Neural cell (in vitro differentiated cells): ENCODE results near the gene OR5AK2. TPM values are rescaled to one million over a fixed set of nuclear protein-coding genes. Genes with fewer than 3 reads are reported as not detected.

Source experiments
- H2AFZ ChIP-seq: fragments of 200-600, 300-800 bp; sonication (generic), shearing (Covaris generic); 2 replicates; pipeline ENCODE4 v1.6.0; 2014; ENCODE audit warnings: low read depth, mild to moderate bottlenecking, antibody characterized with exemption, low read length, moderate library complexity
- H3F3A ChIP-seq: fragments of 200-600 bp; shearing (Covaris generic); 2 replicates; pipeline ENCODE4 v1.6.1; 2016; ENCODE audit warnings: mild to moderate bottlenecking, moderate library complexity, mixed read lengths, antibody characterized with exemption, low read length; ENCODE audit not compliant: insufficient read depth, poor library complexity, severe bottlenecking
- H3K27ac ChIP-seq: fragments of 200-600, 300-800 bp; sonication (generic), shearing (Covaris generic); 2 replicates; pipeline ENCODE4 v1.5.1; 2014; ENCODE audit warnings: mild to moderate bottlenecking, low read length, moderate library complexity
- H3K27me3 ChIP-seq: fragments of 300-800, 200-600 bp; sonication (generic), shearing (Covaris generic); 2 replicates; pipeline ENCODE4 v1.6.0; 2014; ENCODE audit warnings: mild to moderate bottlenecking, low read depth, low read length, moderate library complexity; ENCODE audit not compliant: insufficient read depth
- H3K36me3 ChIP-seq: fragments of 300-800, 200-600 bp; sonication (generic), shearing (Covaris generic); 2 replicates; pipeline ENCODE4 v1.5.1; 2014; ENCODE audit warnings: mild to moderate bottlenecking, antibody characterized with exemption, low read length, moderate library complexity; ENCODE audit not compliant: insufficient read depth
- H3K4me2 ChIP-seq: fragments of 300-800, 200-600 bp; sonication (generic), shearing (Covaris generic); 2 replicates; pipeline ENCODE4 v1.6.0; 2014; ENCODE audit warnings: mild to moderate bottlenecking, low read length
- H3K4me3 ChIP-seq: fragments of 300-800, 200-600 bp; sonication (generic), shearing (Covaris generic); 2 replicates; pipeline ENCODE4 v1.5.1; 2014; ENCODE audit warnings: mild to moderate bottlenecking, low read length, moderate library complexity
- H3K79me2 ChIP-seq: fragments of 200-600 bp; shearing (Covaris generic); replicated peaks from 2 replicates; pipeline ENCODE4 v1.6.0; 2014; ENCODE audit warnings: mild to moderate bottlenecking, low read length, moderate library complexity; ENCODE audit not compliant: insufficient read depth
- H3K9ac ChIP-seq: fragments of 300-800, 200-600 bp; sonication (generic), shearing (Covaris generic); 2 replicates; pipeline ENCODE4 v1.6.1; 2016; ENCODE audit warnings: mild to moderate bottlenecking, low read length, mixed read lengths
- H3K9me2 ChIP-seq: fragments of 200-600 bp; shearing (Covaris generic); 2 replicates; pipeline ENCODE4 v1.6.1; 2016; ENCODE audit warnings: mild to moderate bottlenecking, low read length, mixed read lengths; ENCODE audit not compliant: insufficient read depth
- H3K9me3 ChIP-seq: fragments of 200-600, 300-800 bp; sonication (generic), shearing (Covaris generic); 2 replicates; pipeline ENCODE4 v1.6.1; 2016; ENCODE audit warnings: mild to moderate bottlenecking, mixed run types, low read length, moderate library complexity, mixed read lengths
- H4K20me1 ChIP-seq: fragments of 200-600 bp; shearing (Covaris generic); 2 replicates; pipeline ENCODE4 v1.6.1; 2016; ENCODE audit warnings: mild to moderate bottlenecking, mixed run types; ENCODE audit not compliant: insufficient read depth
- EP300 ChIP-seq: fragments of 450-650 bp; conservative IDR thresholded peaks from 2 replicates; pipeline ENCODE4 v1.6.1; 2014; ENCODE audit warnings: antibody characterized with exemption, mild to moderate bottlenecking, moderate library complexity; ENCODE audit not compliant: poor library complexity, severe bottlenecking
- EZH2 ChIP-seq: fragments of 200-600, 300-800 bp; shearing (Covaris generic), sonication (generic); IDR thresholded peaks from 2 replicates; pipeline ENCODE4 v1.6.1; 2014; ENCODE audit warnings: antibody characterized with exemption, low read length, borderline replicate concordance, mild to moderate bottlenecking; ENCODE audit not compliant: insufficient read depth, poor library complexity, severe bottlenecking
- MXI1 ChIP-seq: fragments of 450-650 bp; conservative IDR thresholded peaks from 2 replicates; pipeline ENCODE4 v1.6.1; 2014; ENCODE audit warnings: antibody characterized with exemption, mild to moderate bottlenecking; ENCODE audit not compliant: poor library complexity, severe bottlenecking
- POLR2AphosphoS5 ChIP-seq: IDR thresholded peaks from 2 replicates; pipeline ENCODE4 v1.6.1; 2012
- RAD21 ChIP-seq: fragments of 450-650 bp; conservative IDR thresholded peaks from 2 replicates; pipeline ENCODE4 v1.6.1; 2014; ENCODE audit warnings: antibody characterized with exemption, mild to moderate bottlenecking, moderate library complexity
- SMC3 ChIP-seq: fragments of 450-650 bp; conservative IDR thresholded peaks from 2 replicates; pipeline ENCODE4 v1.6.1; 2014; ENCODE audit warnings: antibody characterized with exemption, mild to moderate bottlenecking, moderate library complexity; ENCODE audit not compliant: poor library complexity
- TAF1 ChIP-seq: IDR thresholded peaks from 2 replicates; pipeline ENCODE4 v1.6.1; 2012; ENCODE audit warnings: low read depth
- polyA plus RNA-seq: library from polyadenylated mRNA; depleted of rRNA; stranded (reverse); fragments of >200 nt; gene quantifications from 2 replicates; pipeline ENCODE4 v1.2.3, GENCODE V29; 2014
- TF ChIP-seq, protein P1 (sequence below): fragments of 450-650 bp; IDR thresholded peaks from 2 replicates; pipeline ENCODE4 v1.5.1; 2014; ENCODE audit warnings: antibody characterized with exemption, mild to moderate bottlenecking, moderate library complexity; ENCODE audit not compliant: poor library complexity, severe bottlenecking
- TF ChIP-seq, protein P2 (sequence below): IDR thresholded peaks from 2 replicates; pipeline ENCODE4 v1.6.1; 2012; ENCODE audit warnings: borderline replicate concordance

The OR5AK2 gene
- polyA plus RNA-seq, 1 donor from 2014 or later, result not detected

DNA sequence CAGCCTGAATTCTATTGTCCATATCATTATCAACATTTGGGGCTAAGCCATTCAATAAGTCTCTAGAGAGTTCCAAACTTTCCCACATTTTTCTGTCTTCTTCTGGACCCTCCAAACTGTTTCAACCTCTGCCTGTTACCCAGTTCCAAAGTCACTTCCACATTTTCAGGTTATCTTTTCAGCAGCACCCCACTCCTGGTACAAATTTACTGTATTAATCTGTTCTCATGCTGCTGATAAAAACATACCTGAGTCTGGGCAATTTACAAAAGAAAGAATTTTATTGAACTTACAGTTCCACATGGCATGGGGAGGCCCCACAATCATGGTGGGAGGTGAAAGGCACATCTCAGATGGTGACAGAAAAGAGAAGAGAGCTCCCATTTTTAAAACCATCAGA is 5.8 kb downstream of the OR5AK2 start:
- Histone ChIP-seq H3K4me3 (no peak overlapping the region), H3K36me3 (no peaks in the 10 kb centered on the region), H4K20me1 (no peaks in the 10 kb centered on the region), H3K9me2 (no peaks in the 10 kb centered on the region), H3K27ac (no peak overlapping the region), H3K4me2 (no peak overlapping the region), H3K27me3 (no peaks in the 10 kb centered on the region), H3K9ac (no peak overlapping the region), H3F3A (no peaks in the 10 kb centered on the region), H2AFZ (no peak overlapping the region), H3K79me2 (no peaks in the 10 kb centered on the region), H3K9me3 (peaks cover 4% of the 10 kb centered on the region)
- TF ChIP-seq RAD21 (no peak), POLR2AphosphoS5 (no peak), TAF1 (no peak), SMC3 (no peak), EP300 (no peak), EZH2 (no peak), MXI1 (no peak)
- TF ChIP-seq, protein P1, sequence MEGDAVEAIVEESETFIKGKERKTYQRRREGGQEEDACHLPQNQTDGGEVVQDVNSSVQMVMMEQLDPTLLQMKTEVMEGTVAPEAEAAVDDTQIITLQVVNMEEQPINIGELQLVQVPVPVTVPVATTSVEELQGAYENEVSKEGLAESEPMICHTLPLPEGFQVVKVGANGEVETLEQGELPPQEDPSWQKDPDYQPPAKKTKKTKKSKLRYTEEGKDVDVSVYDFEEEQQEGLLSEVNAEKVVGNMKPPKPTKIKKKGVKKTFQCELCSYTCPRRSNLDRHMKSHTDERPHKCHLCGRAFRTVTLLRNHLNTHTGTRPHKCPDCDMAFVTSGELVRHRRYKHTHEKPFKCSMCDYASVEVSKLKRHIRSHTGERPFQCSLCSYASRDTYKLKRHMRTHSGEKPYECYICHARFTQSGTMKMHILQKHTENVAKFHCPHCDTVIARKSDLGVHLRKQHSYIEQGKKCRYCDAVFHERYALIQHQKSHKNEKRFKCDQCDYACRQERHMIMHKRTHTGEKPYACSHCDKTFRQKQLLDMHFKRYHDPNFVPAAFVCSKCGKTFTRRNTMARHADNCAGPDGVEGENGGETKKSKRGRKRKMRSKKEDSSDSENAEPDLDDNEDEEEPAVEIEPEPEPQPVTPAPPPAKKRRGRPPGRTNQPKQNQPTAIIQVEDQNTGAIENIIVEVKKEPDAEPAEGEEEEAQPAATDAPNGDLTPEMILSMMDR, result no peak
- TF ChIP-seq, protein P2, sequence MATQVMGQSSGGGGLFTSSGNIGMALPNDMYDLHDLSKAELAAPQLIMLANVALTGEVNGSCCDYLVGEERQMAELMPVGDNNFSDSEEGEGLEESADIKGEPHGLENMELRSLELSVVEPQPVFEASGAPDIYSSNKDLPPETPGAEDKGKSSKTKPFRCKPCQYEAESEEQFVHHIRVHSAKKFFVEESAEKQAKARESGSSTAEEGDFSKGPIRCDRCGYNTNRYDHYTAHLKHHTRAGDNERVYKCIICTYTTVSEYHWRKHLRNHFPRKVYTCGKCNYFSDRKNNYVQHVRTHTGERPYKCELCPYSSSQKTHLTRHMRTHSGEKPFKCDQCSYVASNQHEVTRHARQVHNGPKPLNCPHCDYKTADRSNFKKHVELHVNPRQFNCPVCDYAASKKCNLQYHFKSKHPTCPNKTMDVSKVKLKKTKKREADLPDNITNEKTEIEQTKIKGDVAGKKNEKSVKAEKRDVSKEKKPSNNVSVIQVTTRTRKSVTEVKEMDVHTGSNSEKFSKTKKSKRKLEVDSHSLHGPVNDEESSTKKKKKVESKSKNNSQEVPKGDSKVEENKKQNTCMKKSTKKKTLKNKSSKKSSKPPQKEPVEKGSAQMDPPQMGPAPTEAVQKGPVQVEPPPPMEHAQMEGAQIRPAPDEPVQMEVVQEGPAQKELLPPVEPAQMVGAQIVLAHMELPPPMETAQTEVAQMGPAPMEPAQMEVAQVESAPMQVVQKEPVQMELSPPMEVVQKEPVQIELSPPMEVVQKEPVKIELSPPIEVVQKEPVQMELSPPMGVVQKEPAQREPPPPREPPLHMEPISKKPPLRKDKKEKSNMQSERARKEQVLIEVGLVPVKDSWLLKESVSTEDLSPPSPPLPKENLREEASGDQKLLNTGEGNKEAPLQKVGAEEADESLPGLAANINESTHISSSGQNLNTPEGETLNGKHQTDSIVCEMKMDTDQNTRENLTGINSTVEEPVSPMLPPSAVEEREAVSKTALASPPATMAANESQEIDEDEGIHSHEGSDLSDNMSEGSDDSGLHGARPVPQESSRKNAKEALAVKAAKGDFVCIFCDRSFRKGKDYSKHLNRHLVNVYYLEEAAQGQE, result no peak

DNA sequence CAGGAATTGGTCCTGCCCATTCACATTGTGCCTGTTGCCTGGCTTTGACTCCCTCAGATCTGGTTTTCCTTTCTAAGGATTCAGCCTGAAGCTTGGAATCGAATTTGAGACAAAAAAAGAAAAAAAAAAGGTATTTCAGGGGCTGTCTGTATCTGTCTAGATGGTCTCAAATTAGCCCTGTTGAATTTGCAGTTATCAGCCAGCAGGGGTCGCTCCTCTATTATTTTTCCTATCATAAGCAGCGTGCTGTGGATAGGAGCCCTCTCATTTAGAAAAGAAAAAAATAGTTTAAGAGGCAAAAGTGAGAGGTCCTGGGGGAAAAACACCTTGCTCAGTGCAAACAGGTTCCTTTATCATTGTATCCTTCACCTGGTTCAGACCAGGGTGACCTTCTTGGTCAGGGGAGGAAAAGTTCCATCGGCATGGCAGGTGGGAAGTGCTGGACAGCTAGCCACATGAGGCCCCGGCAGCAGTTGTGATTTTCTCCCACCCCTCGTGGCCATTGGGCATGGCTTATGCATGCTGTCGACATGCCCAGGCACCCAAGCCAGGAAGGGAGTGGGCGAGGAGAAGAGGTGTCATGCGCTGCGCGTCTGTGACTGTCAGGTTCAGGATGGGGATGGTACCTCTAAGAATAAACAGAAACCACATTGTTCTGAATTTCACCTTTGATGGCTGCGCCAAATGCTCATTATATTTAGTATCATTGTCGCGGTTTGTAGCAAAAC is 13.1 kb downstream of the OR5AK2 start:
- H3K4me2 ChIP-seq, result no peak overlapping the region
- no peak overlapping the region for H2AFZ ChIP-seq
- H3F3A ChIP-seq, result no peaks in the 10 kb centered on the region
- TF ChIP-seq SMC3, result peak; percentile 19
- TF ChIP-seq, protein P1, result no peak
- no peak overlapping the region for H3K4me3 ChIP-seq
- no peaks in the 10 kb centered on the region for H3K79me2 ChIP-seq
- no peak overlapping the region for H3K27ac ChIP-seq
- no peaks in the 10 kb centered on the region for H3K9me3 ChIP-seq
- H3K9me2 ChIP-seq, result no peaks in the 10 kb centered on the region
- no peaks in the 10 kb centered on the region for H3K27me3 ChIP-seq
- no peak overlapping the region for H3K9ac ChIP-seq
- no peaks in the 10 kb centered on the region for H3K36me3 ChIP-seq
- no peaks in the 10 kb centered on the region for H4K20me1 ChIP-seq
